GM23338 (cell line): ENCODE measurements around the gene SIGLEC15. TPM values are rescaled to one million over a fixed set of nuclear protein-coding genes. Genes with fewer than 3 reads are reported as not detected.

ENCODE experiments used
- ATAC-seq: fragments of 200-7000 bp; cut with Tn5 transposase; 3 replicates; pipeline ENCODE4 v1.9.1; 2020
- DNase-seq: peaks from one replicate; pipeline ENCODE4 v3.0.0-alpha.2; 2015; ENCODE audit warnings: low spot score
- H2AFZ ChIP-seq: fragments of 200-600 bp; sonication (generic); 2 replicates; pipeline ENCODE4 v1.8.0; 2016; ENCODE audit warnings: antibody characterized with exemption, mild to moderate bottlenecking, moderate library complexity
- H3F3A ChIP-seq: fragments of 200-600 bp; sonication (generic); replicated peaks from 2 replicates; pipeline ENCODE4 v1.8.0; 2017; ENCODE audit warnings: antibody characterized with exemption, mixed run types, low read depth
- H3K27ac ChIP-seq: fragments of 200-600 bp; sonication (generic); 2 replicates; pipeline ENCODE4 v1.6.1; 2016; ENCODE audit warnings: low read depth
- H3K27me3 ChIP-seq: fragments of 200-600 bp; sonication (generic); 2 replicates; pipeline ENCODE4 v1.8.0; 2016; ENCODE audit warnings: mild to moderate bottlenecking, mixed run types, moderate library complexity; ENCODE audit not compliant: insufficient read depth
- H3K36me3 ChIP-seq: fragments of 200-600 bp; sonication (generic); 2 replicates; pipeline ENCODE4 v1.8.0; 2016; ENCODE audit warnings: mild to moderate bottlenecking; ENCODE audit not compliant: insufficient read depth
- H3K4me1 ChIP-seq: fragments of 200-600 bp; sonication (generic); 2 replicates; pipeline ENCODE4 v1.8.0; 2016; ENCODE audit warnings: mild to moderate bottlenecking, moderate library complexity; ENCODE audit not compliant: insufficient read depth
- H3K4me2 ChIP-seq: fragments of 200-600 bp; sonication (generic); 2 replicates; pipeline ENCODE4 v1.7.1; 2017; ENCODE audit warnings: mixed run types
- H3K4me3 ChIP-seq: fragments of 200-600 bp; sonication (generic); 2 replicates; pipeline ENCODE4 v1.6.1; 2016; ENCODE audit warnings: mixed run types
- H3K79me2 ChIP-seq: fragments of 200-600 bp; sonication (generic); replicated peaks from 2 replicates; pipeline ENCODE4 v1.8.0; 2017; ENCODE audit warnings: mild to moderate bottlenecking; ENCODE audit not compliant: insufficient read depth
- H3K9me2 ChIP-seq: fragments of 200-600 bp; sonication (generic); 2 replicates; pipeline ENCODE4 v1.8.0; 2017; ENCODE audit not compliant: insufficient read depth
- H4K20me1 ChIP-seq: fragments of 200-600 bp; sonication (generic); replicated peaks from 2 replicates; pipeline ENCODE4 v1.8.0; 2017; ENCODE audit warnings: mild to moderate bottlenecking; ENCODE audit not compliant: insufficient read depth
- H3K27ac Mint-ChIP-seq: 2 replicates; pipeline ENCODE4 v1.8.0; 2020; ENCODE audit warnings: inconsistent platforms, mild to moderate bottlenecking, moderate library complexity, mixed read lengths
- H3K27me3 Mint-ChIP-seq: 3 replicates; pipeline ENCODE4 v1.8.0; 2022; ENCODE audit warnings: low read depth, mild to moderate bottlenecking, moderate library complexity, mixed read lengths, inconsistent platforms; ENCODE audit not compliant: insufficient read depth, poor library complexity
- H3K36me3 Mint-ChIP-seq: 3 replicates; pipeline ENCODE4 v1.8.0; 2021; ENCODE audit warnings: low read depth, mild to moderate bottlenecking, inconsistent platforms, moderate library complexity, mixed read lengths
- H3K4me1 Mint-ChIP-seq: 3 replicates; pipeline ENCODE4 v1.8.0; 2020; ENCODE audit warnings: mild to moderate bottlenecking, inconsistent platforms, mixed read lengths
- H3K4me3 Mint-ChIP-seq: 3 replicates; pipeline ENCODE4 v1.8.0; 2021; ENCODE audit warnings: moderate library complexity, mild to moderate bottlenecking, inconsistent platforms, mixed read lengths
- H3K9me3 Mint-ChIP-seq: 3 replicates; pipeline ENCODE4 v1.8.0; 2020; ENCODE audit warnings: moderate library complexity, mild to moderate bottlenecking, inconsistent platforms, mixed read lengths
- CREB1 ChIP-seq: fragments of 250-450 bp; sonication (Bioruptor Pico); IDR thresholded peaks from 2 replicates; pipeline ENCODE4 v1.5.0; 2020; ENCODE audit warnings: low read depth, mild to moderate bottlenecking, moderate library complexity
- ETS1 ChIP-seq: IDR thresholded peaks from 2 replicates; pipeline ENCODE4 v1.6.1; 2016; ENCODE audit warnings: antibody characterized with exemption
- EZH2 ChIP-seq: fragments of 200-600 bp; sonication (generic); IDR thresholded peaks from one replicate; pipeline ENCODE4 v1.8.0; 2017; ENCODE audit warnings: antibody characterized with exemption, mild to moderate bottlenecking, low read depth; ENCODE audit not compliant: unreplicated experiment
- EZH2phosphoT487 ChIP-seq: fragments of 200-600 bp; sonication (generic); IDR thresholded peaks from one replicate; pipeline ENCODE4 v1.8.1; 2018; ENCODE audit warnings: antibody characterized with exemption; ENCODE audit not compliant: unreplicated experiment
- JUNB ChIP-seq: IDR thresholded peaks from one replicate; pipeline ENCODE4 v1.6.1; 2016; ENCODE audit warnings: antibody characterized with exemption; ENCODE audit not compliant: unreplicated experiment
- NANOG ChIP-seq: IDR thresholded peaks from 2 replicates; pipeline ENCODE4 v1.6.1; 2016; ENCODE audit warnings: antibody characterized with exemption, borderline replicate concordance
- POLR2AphosphoS5 ChIP-seq: IDR thresholded peaks from 2 replicates; pipeline ENCODE4 v1.6.1; 2016; ENCODE audit warnings: antibody characterized with exemption, low read depth
- STAT1 ChIP-seq: IDR thresholded peaks from one replicate; pipeline ENCODE4 v1.6.1; 2016; ENCODE audit warnings: antibody characterized with exemption; ENCODE audit not compliant: unreplicated experiment
- ZNF114 ChIP-seq: fragments of 250-450 bp; sonication (Bioruptor Pico); IDR thresholded peaks from 2 replicates; pipeline ENCODE4 v1.5.0; 2020; ENCODE audit warnings: mild to moderate bottlenecking, moderate library complexity
- ZNF331 ChIP-seq: fragments of 250-450 bp; sonication (Bioruptor Pico); IDR thresholded peaks from 2 replicates; pipeline ENCODE4 v1.5.0; 2020; ENCODE audit warnings: low read depth, mild to moderate bottlenecking, moderate library complexity
- polyA plus RNA-seq: library from polyadenylated mRNA; unstranded; fragments of >200 nt; fragmentation: Nextera tagmentation; extraction: Ambion mirVana; gene quantifications from 2 replicates; pipeline ENCODE4 v1.2.1, GENCODE V29; 2016
- total RNA-seq: library from RNA; depleted of rRNA; stranded (reverse); fragments of >200 nt; shearing (Covaris generic); gene quantifications from 2 replicates; pipeline ENCODE4 v1.2.3, GENCODE V29; 2014
- TF ChIP-seq, protein P1 (sequence below): fragments of 250-450 bp; sonication (Bioruptor Pico); IDR thresholded peaks from 2 replicates; pipeline ENCODE4 v1.5.0; 2020; ENCODE audit warnings: mild to moderate bottlenecking, moderate library complexity
- TF ChIP-seq, protein P2 (sequence below): IDR thresholded peaks from one replicate; pipeline ENCODE4 v1.6.1; 2018; ENCODE audit warnings: antibody characterized with exemption; ENCODE audit not compliant: unreplicated experiment
- TF ChIP-seq, protein P3 (sequence below), 2 experiments: fragments of 200-600 bp in 1 of 2; sonication (generic) in 1 of 2; conservative IDR thresholded peaks; 2 replicates each; pipeline versions ENCODE4 v1.5.1 to v1.6.1; 2016 to 2017; ENCODE audit warnings: antibody characterized with exemption in 2 of 2, low read depth in 2 of 2, mild to moderate bottlenecking in 2 of 2, moderate library complexity in 1 of 2

The SIGLEC15 gene
- total and polyA plus RNA-seq, 2 experiments from 2014 or later = 0.29 TPM; not detected in 1

DNA sequence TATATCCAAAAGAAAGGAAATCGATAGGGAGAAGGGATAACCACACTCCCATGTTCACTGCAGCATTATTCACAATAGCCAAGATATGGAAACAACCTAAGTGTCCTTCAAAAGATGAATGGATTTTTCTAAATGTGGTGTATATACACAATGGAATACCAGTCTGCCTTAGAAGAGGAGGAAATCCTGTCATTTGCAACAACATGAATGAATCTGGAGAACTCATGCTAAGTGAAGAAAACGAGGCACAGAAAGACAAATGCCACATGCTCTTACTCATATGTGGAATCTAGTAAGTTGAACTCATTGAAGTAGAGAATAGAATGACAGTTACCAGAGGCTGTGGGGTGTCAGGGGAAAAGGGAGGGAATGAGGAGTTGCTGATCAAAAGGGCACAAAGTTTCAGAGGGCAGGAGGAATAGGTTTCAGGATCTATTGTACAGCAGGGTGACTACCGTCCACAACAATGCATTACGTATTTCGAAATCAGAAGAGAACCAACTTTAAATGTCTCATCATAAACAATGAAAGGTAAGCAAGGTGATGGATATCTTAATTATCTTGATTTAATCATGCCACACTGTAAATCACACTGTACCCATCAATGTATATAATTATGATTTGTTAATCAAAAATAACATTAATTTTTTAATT is 46.1 kb downstream of the SIGLEC15 start:
- Histone ChIP-seq H3K4me3 (no peak overlapping the region), H3K36me3 (no peaks in the 10 kb centered on the region), H3F3A (no peaks in the 10 kb centered on the region), H3K79me2 (no peaks in the 10 kb centered on the region), H3K4me1 (no peaks in the 10 kb centered on the region), H2AFZ (no peak overlapping the region), H3K27me3 (no peaks in the 10 kb centered on the region), H3K4me2 (no peak overlapping the region), H3K27ac (no peak overlapping the region), H4K20me1 (no peaks in the 10 kb centered on the region), H3K9me2 (no peaks in the 10 kb centered on the region)
- no peak overlapping the region for H3K4me3 Mint-ChIP-seq
- no peaks in the 10 kb centered on the region for H3K27me3 Mint-ChIP-seq
- no peak overlapping the region for H3K27ac Mint-ChIP-seq
- no peaks in the 10 kb centered on the region for H3K4me1 Mint-ChIP-seq
- TF ChIP-seq NANOG = no peak
- TF ChIP-seq, protein P1, sequence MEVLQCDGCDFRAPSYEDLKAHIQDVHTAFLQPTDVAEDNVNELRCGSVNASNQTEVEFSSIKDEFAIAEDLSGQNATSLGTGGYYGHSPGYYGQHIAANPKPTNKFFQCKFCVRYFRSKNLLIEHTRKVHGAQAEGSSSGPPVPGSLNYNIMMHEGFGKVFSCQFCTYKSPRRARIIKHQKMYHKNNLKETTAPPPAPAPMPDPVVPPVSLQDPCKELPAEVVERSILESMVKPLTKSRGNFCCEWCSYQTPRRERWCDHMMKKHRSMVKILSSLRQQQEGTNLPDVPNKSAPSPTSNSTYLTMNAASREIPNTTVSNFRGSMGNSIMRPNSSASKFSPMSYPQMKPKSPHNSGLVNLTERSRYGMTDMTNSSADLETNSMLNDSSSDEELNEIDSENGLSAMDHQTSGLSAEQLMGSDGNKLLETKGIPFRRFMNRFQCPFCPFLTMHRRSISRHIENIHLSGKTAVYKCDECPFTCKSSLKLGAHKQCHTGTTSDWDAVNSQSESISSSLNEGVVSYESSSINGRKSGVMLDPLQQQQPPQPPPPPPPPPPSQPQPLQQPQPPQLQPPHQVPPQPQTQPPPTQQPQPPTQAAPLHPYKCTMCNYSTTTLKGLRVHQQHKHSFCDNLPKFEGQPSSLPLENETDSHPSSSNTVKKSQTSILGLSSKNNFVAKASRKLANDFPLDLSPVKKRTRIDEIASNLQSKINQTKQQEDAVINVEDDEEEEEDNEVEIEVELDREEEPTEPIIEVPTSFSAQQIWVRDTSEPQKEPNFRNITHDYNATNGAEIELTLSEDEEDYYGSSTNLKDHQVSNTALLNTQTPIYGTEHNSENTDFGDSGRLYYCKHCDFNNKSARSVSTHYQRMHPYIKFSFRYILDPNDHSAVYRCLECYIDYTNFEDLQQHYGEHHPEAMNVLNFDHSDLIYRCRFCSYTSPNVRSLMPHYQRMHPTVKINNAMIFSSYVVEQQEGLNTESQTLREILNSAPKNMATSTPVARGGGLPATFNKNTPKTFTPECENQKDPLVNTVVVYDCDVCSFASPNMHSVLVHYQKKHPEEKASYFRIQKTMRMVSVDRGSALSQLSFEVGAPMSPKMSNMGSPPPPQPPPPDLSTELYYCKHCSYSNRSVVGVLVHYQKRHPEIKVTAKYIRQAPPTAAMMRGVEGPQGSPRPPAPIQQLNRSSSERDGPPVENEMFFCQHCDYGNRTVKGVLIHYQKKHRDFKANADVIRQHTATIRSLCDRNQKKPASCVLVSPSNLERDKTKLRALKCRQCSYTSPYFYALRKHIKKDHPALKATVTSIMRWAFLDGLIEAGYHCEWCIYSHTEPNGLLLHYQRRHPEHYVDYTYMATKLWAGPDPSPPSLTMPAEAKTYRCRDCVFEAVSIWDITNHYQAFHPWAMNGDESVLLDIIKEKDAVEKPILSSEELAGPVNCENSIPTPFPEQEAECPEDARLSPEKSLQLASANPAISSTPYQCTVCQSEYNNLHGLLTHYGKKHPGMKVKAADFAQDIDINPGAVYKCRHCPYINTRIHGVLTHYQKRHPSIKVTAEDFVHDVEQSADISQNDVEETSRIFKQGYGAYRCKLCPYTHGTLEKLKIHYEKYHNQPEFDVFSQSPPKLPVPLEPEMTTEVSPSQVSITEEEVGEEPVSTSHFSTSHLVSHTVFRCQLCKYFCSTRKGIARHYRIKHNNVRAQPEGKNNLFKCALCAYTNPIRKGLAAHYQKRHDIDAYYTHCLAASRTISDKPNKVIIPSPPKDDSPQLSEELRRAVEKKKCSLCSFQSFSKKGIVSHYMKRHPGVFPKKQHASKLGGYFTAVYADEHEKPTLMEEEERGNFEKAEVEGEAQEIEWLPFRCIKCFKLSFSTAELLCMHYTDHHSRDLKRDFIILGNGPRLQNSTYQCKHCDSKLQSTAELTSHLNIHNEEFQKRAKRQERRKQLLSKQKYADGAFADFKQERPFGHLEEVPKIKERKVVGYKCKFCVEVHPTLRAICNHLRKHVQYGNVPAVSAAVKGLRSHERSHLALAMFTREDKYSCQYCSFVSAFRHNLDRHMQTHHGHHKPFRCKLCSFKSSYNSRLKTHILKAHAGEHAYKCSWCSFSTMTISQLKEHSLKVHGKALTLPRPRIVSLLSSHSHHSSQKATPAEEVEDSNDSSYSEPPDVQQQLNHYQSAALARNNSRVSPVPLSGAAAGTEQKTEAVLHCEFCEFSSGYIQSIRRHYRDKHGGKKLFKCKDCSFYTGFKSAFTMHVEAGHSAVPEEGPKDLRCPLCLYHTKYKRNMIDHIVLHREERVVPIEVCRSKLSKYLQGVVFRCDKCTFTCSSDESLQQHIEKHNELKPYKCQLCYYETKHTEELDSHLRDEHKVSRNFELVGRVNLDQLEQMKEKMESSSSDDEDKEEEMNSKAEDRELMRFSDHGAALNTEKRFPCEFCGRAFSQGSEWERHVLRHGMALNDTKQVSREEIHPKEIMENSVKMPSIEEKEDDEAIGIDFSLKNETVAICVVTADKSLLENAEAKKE (CRISPR knock-in tag) = no peak
- TF ChIP-seq, protein P2, sequence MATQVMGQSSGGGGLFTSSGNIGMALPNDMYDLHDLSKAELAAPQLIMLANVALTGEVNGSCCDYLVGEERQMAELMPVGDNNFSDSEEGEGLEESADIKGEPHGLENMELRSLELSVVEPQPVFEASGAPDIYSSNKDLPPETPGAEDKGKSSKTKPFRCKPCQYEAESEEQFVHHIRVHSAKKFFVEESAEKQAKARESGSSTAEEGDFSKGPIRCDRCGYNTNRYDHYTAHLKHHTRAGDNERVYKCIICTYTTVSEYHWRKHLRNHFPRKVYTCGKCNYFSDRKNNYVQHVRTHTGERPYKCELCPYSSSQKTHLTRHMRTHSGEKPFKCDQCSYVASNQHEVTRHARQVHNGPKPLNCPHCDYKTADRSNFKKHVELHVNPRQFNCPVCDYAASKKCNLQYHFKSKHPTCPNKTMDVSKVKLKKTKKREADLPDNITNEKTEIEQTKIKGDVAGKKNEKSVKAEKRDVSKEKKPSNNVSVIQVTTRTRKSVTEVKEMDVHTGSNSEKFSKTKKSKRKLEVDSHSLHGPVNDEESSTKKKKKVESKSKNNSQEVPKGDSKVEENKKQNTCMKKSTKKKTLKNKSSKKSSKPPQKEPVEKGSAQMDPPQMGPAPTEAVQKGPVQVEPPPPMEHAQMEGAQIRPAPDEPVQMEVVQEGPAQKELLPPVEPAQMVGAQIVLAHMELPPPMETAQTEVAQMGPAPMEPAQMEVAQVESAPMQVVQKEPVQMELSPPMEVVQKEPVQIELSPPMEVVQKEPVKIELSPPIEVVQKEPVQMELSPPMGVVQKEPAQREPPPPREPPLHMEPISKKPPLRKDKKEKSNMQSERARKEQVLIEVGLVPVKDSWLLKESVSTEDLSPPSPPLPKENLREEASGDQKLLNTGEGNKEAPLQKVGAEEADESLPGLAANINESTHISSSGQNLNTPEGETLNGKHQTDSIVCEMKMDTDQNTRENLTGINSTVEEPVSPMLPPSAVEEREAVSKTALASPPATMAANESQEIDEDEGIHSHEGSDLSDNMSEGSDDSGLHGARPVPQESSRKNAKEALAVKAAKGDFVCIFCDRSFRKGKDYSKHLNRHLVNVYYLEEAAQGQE = no peak
- TF ChIP-seq STAT1 = no peak
- TF ChIP-seq ZNF114 (CRISPR knock-in tag) = no peak
- no peak for TF ChIP-seq EZH2
- TF ChIP-seq JUNB = no peak
- no peak for TF ChIP-seq ZNF331 (CRISPR knock-in tag)
- TF ChIP-seq ETS1 = no peak
- no peak for TF ChIP-seq CREB1 (CRISPR knock-in tag)
- no peak for TF ChIP-seq EZH2phosphoT487
- no peak for TF ChIP-seq POLR2AphosphoS5
- TF ChIP-seq, protein P3, sequence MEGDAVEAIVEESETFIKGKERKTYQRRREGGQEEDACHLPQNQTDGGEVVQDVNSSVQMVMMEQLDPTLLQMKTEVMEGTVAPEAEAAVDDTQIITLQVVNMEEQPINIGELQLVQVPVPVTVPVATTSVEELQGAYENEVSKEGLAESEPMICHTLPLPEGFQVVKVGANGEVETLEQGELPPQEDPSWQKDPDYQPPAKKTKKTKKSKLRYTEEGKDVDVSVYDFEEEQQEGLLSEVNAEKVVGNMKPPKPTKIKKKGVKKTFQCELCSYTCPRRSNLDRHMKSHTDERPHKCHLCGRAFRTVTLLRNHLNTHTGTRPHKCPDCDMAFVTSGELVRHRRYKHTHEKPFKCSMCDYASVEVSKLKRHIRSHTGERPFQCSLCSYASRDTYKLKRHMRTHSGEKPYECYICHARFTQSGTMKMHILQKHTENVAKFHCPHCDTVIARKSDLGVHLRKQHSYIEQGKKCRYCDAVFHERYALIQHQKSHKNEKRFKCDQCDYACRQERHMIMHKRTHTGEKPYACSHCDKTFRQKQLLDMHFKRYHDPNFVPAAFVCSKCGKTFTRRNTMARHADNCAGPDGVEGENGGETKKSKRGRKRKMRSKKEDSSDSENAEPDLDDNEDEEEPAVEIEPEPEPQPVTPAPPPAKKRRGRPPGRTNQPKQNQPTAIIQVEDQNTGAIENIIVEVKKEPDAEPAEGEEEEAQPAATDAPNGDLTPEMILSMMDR (conservative IDR thresholded peaks at IDR 0.05; ENCODE audit: low read depth in 2 of 2) = no peak
- no peak for ATAC-seq
- no peak for DNase-seq
- H3K9me3 Mint-ChIP-seq = peaks cover 6% of the 10 kb centered on the region; the same call in 2 of the 3 replicates
- peaks cover 29% of the 10 kb centered on the region for H3K36me3 Mint-ChIP-seq
